Activated T-helper 17 cell treated with anti-CD3 and anti-CD28 coated beads, Interleukin-2, amount 50 U/mL, for 72 hours (primary cell): ENCODE results near the gene FSTL4. TPM values are rescaled to one million over a fixed set of nuclear protein-coding genes. Genes with fewer than 3 reads are reported as not detected.

Source experiments
- ATAC-seq: fragments of 150-1000 bp; cut with Tn5 transposase; replicated peaks from 2 replicates; pipeline ENCODE4 v1.10.0; 2021; ENCODE audit warnings: mild to moderate bottlenecking, moderate library complexity
- H3K27ac Mint-ChIP-seq: one replicate; pipeline ENCODE4 v1.8.0; 2022; ENCODE audit warnings: mixed read lengths
- H3K27me3 Mint-ChIP-seq: one replicate; pipeline ENCODE4 v1.8.0; 2022; ENCODE audit warnings: mixed read lengths
- H3K36me3 Mint-ChIP-seq: one replicate; pipeline ENCODE4 v1.8.0; 2022; ENCODE audit warnings: low read depth, mild to moderate bottlenecking, mixed read lengths
- H3K4me1 Mint-ChIP-seq: one replicate; pipeline ENCODE4 v1.8.0; 2022; ENCODE audit warnings: mixed read lengths
- H3K4me3 Mint-ChIP-seq: one replicate; pipeline ENCODE4 v1.8.0; 2022; ENCODE audit warnings: mild to moderate bottlenecking, mixed read lengths
- H3K9me3 Mint-ChIP-seq: one replicate; pipeline ENCODE4 v1.8.0; 2022; ENCODE audit warnings: mixed read lengths
- total RNA-seq, 2 donors: library from RNA; stranded (reverse); gene quantifications; one replicate each; pipeline ENCODE4 v1.2.3, GENCODE V29; 2022

FSTL4 gene
- total RNA-seq, 2 donors from 2014 or later, result 0.24 TPM; not detected in 1

GRCh38 chr5:133289686-133290367 lies 322.5 kb downstream of the FSTL4 start:
- H3K4me1 Mint-ChIP-seq, result no peaks in the 10 kb centered on the region
- no peak for ATAC-seq
- H3K27ac Mint-ChIP-seq, result peak overlapping the region; percentile 26
- no peaks in the 10 kb centered on the region for H3K9me3 Mint-ChIP-seq
- H3K27me3 Mint-ChIP-seq, result no peaks in the 10 kb centered on the region
- no peaks in the 10 kb centered on the region for H3K36me3 Mint-ChIP-seq
- H3K4me3 Mint-ChIP-seq, result no peak overlapping the region

DNA sequence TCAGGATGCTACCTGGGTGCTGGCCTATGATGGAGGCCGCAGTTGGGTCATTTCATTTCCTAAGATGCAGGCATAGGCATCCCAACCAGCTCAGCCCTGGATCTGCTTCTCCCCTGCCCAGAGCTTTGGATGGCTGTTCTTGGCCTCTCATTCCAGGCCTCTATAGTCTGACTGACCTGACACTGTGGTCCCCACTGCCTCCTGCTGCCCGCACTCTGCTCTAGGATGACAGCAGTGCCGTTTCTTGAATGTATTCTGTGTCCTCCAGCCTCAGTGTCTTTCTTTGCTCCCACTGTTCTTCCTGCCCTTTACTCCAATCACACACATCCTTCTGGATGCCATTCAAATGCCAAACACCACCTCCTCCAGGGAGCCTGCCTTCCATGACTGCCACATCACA lies 324.8 kb downstream of the FSTL4 start:
- no peaks in the 10 kb centered on the region for H3K4me1 Mint-ChIP-seq
- peak; percentile 53 for ATAC-seq
- no peaks in the 10 kb centered on the region for H3K27me3 Mint-ChIP-seq
- no peaks in the 10 kb centered on the region for H3K36me3 Mint-ChIP-seq
- H3K9me3 Mint-ChIP-seq, result no peaks in the 10 kb centered on the region
- H3K4me3 Mint-ChIP-seq, result no peak overlapping the region
- no peak overlapping the region for H3K27ac Mint-ChIP-seq

GRCh38 chr5:133286483-133286882 lies 325.9 kb downstream of the FSTL4 start:
- H3K4me3 Mint-ChIP-seq, result no peak overlapping the region
- H3K27ac Mint-ChIP-seq, result no peak overlapping the region
- H3K4me1 Mint-ChIP-seq, result no peaks in the 10 kb centered on the region
- no peaks in the 10 kb centered on the region for H3K27me3 Mint-ChIP-seq
- ATAC-seq, result no peak
- H3K36me3 Mint-ChIP-seq, result no peaks in the 10 kb centered on the region
- H3K9me3 Mint-ChIP-seq, result no peaks in the 10 kb centered on the region

DNA sequence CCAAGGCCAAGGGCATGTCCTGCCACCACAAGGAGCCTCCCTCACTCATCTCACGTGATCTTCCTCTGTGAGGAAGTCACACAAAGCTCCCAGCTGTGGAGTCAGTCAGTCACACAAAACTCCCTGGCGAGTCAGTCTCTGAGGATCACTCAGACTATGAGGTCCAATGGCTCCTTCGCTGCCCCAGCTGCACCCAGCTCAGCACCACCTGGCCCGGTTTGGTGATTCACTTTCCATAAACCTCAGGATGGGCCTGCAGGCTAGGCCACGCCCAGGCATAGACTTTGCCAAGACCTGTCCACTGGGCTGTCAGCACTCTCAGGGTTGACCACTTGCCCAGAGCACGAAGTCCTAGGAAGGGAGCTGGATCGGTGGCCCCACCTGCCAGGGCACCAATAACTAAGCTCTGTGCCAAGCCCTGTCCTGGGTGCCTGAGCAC lies 326.7 kb downstream of the FSTL4 start:
- peak; percentile 46 for ATAC-seq
- Mint-ChIP-seq H3K27me3 (no peaks in the 10 kb centered on the region), H3K27ac (no peak overlapping the region), H3K4me1 (no peaks in the 10 kb centered on the region), H3K9me3 (no peaks in the 10 kb centered on the region), H3K36me3 (no peaks in the 10 kb centered on the region), H3K4me3 (no peak overlapping the region)

- H3K27ac Mint-ChIP-seq, result no peak overlapping the region
- H3K9me3 Mint-ChIP-seq, result no peaks in the 10 kb centered on the region
- H3K27me3 Mint-ChIP-seq, result no peaks in the 10 kb centered on the region
- no peak for ATAC-seq
- no peak overlapping the region for H3K4me3 Mint-ChIP-seq
- no peaks in the 10 kb centered on the region for H3K4me1 Mint-ChIP-seq
- no peaks in the 10 kb centered on the region for H3K36me3 Mint-ChIP-seq
Measured at GRCh38 chr5:133284306-133284705, 328.0 kb downstream of the FSTL4 start.

GRCh38 chr5:133278317-133278716 lies 334.0 kb downstream of the FSTL4 start:
- Mint-ChIP-seq H3K36me3 (no peaks in the 10 kb centered on the region), H3K27ac (no peak overlapping the region), H3K9me3 (no peaks in the 10 kb centered on the region), H3K4me1 (no peaks in the 10 kb centered on the region), H3K27me3 (no peaks in the 10 kb centered on the region), H3K4me3 (no peak overlapping the region)
- ATAC-seq, result no peak

GRCh38 chr5:133277744-133278143 lies 334.6 kb downstream of the FSTL4 start:
- Mint-ChIP-seq H3K9me3 (no peaks in the 10 kb centered on the region), H3K27ac (no peak overlapping the region), H3K4me1 (no peaks in the 10 kb centered on the region), H3K27me3 (no peaks in the 10 kb centered on the region), H3K4me3 (no peak overlapping the region), H3K36me3 (no peaks in the 10 kb centered on the region)
- ATAC-seq, result no peak

GRCh38 chr5:133276171-133276570 lies 336.2 kb downstream of the FSTL4 start:
- no peaks in the 10 kb centered on the region for H3K36me3 Mint-ChIP-seq
- H3K4me3 Mint-ChIP-seq, result no peak overlapping the region
- ATAC-seq, result no peak
- H3K27ac Mint-ChIP-seq, result no peak overlapping the region
- H3K27me3 Mint-ChIP-seq, result no peaks in the 10 kb centered on the region
- no peaks in the 10 kb centered on the region for H3K4me1 Mint-ChIP-seq
- H3K9me3 Mint-ChIP-seq, result no peaks in the 10 kb centered on the region

- Mint-ChIP-seq H3K36me3 (no peaks in the 10 kb centered on the region), H3K4me3 (no peak overlapping the region), H3K27me3 (no peaks in the 10 kb centered on the region), H3K9me3 (no peaks in the 10 kb centered on the region), H3K27ac (no peak overlapping the region), H3K4me1 (no peaks in the 10 kb centered on the region)
- ATAC-seq, result no peak
Measured at GRCh38 chr5:133275631-133276030, 336.7 kb downstream of the FSTL4 start.

GRCh38 chr5:133274597-133274935 lies 337.8 kb downstream of the FSTL4 start:
- Mint-ChIP-seq H3K36me3 (no peaks in the 10 kb centered on the region), H3K4me3 (no peak overlapping the region), H3K27ac (no peak overlapping the region), H3K27me3 (no peaks in the 10 kb centered on the region), H3K9me3 (no peaks in the 10 kb centered on the region), H3K4me1 (no peaks in the 10 kb centered on the region)
- ATAC-seq, result no peak

GRCh38 chr5:133273661-133274596 lies 338.4 kb downstream of the FSTL4 start:
- no peak overlapping the region for H3K4me3 Mint-ChIP-seq
- H3K27me3 Mint-ChIP-seq, result no peaks in the 10 kb centered on the region
- H3K27ac Mint-ChIP-seq, result no peak overlapping the region
- H3K36me3 Mint-ChIP-seq, result no peaks in the 10 kb centered on the region
- H3K9me3 Mint-ChIP-seq, result no peaks in the 10 kb centered on the region
- no peaks in the 10 kb centered on the region for H3K4me1 Mint-ChIP-seq
- no peak for ATAC-seq

DNA sequence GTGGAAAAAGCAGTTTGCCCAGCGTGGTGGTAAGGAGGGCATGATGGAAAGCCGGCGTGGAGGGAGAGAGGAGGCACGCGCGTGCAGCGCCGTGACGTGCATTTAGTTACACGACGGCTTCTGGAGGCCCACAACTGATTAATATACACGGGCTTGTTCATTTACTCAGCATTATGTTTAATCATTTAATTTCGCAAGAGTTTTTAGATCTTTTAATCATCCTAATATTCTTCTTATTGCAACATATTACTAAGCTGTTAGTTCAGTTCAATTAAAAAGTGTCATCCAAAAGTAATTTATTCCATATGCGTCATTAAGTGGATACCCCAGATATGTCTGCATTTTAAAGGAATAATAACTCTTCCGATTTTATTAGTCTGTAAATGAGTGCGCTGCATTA lies 340.0 kb downstream of the FSTL4 start:
- Mint-ChIP-seq H3K36me3 (no peaks in the 10 kb centered on the region), H3K27ac (no peak overlapping the region), H3K4me3 (no peak overlapping the region), H3K27me3 (no peaks in the 10 kb centered on the region), H3K4me1 (no peaks in the 10 kb centered on the region), H3K9me3 (no peaks in the 10 kb centered on the region)
- ATAC-seq, result no peak

DNA sequence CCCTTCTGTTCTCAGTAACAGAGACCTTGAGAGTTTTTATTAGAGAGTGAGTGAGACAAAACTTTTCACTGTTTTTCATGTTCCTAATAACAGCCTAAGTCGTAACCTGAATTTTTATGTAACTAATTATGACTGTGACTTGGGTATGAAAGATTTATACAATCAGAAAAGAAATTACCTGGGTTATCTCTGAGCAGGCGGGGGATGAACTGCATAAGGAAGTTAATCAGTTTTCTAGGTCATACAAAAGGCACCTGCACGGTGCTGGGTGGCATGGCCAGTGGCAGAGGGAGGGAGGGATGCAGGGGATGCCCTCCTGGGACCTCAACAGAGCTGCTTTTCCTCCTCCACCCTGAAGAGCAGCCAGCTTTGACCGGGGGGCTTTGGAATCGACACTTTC lies 340.7 kb downstream of the FSTL4 start:
- Mint-ChIP-seq H3K27ac (no peak overlapping the region), H3K4me3 (no peak overlapping the region), H3K36me3 (no peaks in the 10 kb centered on the region), H3K4me1 (no peaks in the 10 kb centered on the region), H3K27me3 (no peaks in the 10 kb centered on the region), H3K9me3 (no peaks in the 10 kb centered on the region)
- no peak for ATAC-seq

GRCh38 chr5:133269691-133270090 lies 342.6 kb downstream of the FSTL4 start:
- ATAC-seq, result no peak
- Mint-ChIP-seq H3K36me3 (no peaks in the 10 kb centered on the region), H3K9me3 (no peaks in the 10 kb centered on the region), H3K27ac (no peak overlapping the region), H3K4me3 (no peak overlapping the region), H3K27me3 (no peaks in the 10 kb centered on the region), H3K4me1 (no peaks in the 10 kb centered on the region)

GRCh38 chr5:133267601-133268000 lies 344.7 kb downstream of the FSTL4 start:
- no peaks in the 10 kb centered on the region for H3K27me3 Mint-ChIP-seq
- no peak overlapping the region for H3K27ac Mint-ChIP-seq
- no peak overlapping the region for H3K4me3 Mint-ChIP-seq
- no peaks in the 10 kb centered on the region for H3K9me3 Mint-ChIP-seq
- H3K4me1 Mint-ChIP-seq, result no peaks in the 10 kb centered on the region
- ATAC-seq, result no peak
- H3K36me3 Mint-ChIP-seq, result no peaks in the 10 kb centered on the region
